GM20431 (cell line): Measurements from ENCODE around the gene XRN2.

ENCODE experiments used
- in situ Hi-C: fragments of 300-500 bp; cut with MseI, MboI; formaldehyde crosslinking; loops from one replicate; pipeline ENCODE4 v1.15.0; 2020; ENCODE audit warnings: low sequenced_read_pairs; ENCODE audit not compliant: unreplicated experiment

The XRN2 gene

GRCh38 chr20:21378259-21378658 lies 75.1 kb downstream of the XRN2 start:
- in situ Hi-C loops, result no loop called here

DNA sequence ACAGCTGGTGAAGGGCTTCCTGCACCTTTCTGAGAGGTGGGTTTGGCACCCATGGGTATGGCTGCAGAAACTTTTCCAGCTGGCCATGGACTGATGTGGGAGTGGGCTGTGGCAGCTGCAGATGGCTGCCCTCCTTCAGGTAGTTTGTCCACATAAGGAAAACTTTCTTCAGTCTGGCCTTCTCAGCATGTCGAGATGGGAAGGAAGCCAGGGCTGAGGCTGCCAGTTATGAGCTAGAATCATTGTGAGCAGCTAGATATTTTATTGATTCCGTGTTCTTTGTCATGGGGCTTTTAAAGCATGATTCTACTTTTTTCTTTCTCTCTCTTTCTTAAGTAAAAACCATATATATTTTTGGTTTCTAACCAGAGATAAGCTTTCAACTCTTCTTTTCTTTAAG lies 77.6 kb downstream of the XRN2 start:
- in situ Hi-C loops, result no loop called here

- in situ Hi-C loops, result no loop called here
Measured at GRCh38 chr20:21381619-21382018, 78.5 kb downstream of the XRN2 start.

DNA sequence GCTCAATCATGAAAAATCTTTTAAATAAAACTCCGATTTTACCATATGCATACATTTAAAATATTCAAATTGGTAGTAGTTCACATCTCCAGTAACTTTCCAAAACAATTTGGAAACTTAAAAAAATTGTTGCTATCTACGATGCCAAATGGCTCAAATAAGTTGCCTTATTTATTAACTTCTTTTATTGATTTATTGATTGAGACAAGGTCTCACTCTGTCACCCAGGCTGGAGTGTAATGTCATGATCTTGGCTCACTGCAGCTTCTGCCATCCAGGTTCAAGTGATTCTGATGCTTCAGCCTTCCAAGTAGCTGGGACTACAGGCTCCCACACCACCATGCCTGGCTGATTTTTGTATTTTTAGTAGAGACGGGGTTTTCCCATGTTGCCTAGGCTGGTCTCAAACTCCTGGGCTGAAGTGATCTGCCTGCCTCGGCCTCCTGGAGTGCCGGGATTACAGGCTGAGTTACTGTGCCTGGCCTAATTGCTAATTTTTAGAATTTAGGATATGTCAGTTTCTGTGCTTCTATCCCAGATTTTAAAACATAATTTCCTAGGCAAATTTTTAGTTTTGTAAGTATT lies 81.3 kb downstream of the XRN2 start:
- in situ Hi-C loops, result no loop called here

GRCh38 chr20:21386111-21386510 lies 83.0 kb downstream of the XRN2 start:
- in situ Hi-C loops, result no loop called here

DNA sequence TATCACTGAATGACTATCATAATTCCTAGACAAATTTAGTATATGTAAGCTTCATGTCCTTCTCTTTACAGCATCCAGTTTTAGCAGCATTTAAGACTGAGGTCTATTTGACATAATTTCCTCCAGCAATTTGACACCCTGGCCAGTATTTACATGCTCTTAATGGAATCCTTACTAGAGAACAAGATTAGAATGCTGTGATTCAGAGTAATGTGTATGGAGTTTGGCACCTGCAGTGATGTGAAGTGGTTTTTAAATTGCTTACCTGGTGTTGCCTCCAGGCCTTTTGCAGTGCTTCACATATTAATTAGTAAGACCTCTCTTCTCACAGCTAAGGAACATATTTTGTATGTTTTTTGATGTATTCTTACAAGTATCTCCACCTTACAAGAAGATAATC lies 84.4 kb downstream of the XRN2 start:
- in situ Hi-C loops, result no loop called here

GRCh38 chr20:21388566-21388965 lies 85.4 kb downstream of the XRN2 start:
- in situ Hi-C loops, result no loop called here

DNA sequence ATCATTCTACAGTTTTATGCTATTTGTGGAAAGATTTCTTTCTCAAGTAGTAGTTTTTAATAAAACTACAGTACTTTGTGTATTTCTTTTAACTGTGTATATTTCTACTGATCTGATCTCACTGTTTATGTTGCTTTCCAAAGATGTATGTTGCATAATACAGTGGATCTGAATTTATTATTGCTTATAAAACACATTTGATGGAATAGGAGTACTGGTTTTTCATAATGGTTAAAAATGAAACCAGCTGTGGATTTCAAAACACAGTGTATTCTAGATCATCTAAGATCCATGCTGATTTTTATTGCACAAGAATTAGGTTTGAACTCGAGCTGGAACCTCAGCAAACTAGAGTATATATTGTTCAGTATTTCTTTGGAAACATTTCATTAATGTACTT lies 86.2 kb downstream of the XRN2 start:
- in situ Hi-C loops, result no loop called here

DNA sequence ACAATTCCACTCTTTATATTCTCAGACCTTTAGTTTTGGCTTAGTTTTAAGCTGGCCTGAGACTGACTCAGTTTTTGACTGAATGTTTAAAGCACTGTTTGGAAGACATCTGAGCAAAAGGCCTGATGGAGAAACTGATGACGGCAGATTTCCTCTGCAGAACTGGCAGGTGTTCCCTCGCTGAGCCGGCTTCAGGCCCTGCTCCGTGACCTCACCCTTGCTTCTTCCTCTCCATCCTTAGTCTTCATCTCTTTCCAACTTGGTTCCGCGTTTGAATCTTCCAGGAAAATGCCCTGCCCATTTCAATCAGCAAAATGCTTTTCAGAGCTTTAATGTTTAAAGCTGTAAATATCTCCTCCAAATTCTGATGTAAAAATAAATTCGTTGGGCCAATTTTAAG lies 87.6 kb downstream of the XRN2 start:
- in situ Hi-C loops, result no loop called here

GRCh38 chr20:21391185-21391971 lies 88.2 kb downstream of the XRN2 start:
- in situ Hi-C loops, result no loop called here

- in situ Hi-C loops, result no loop called here
Measured at GRCh38 chr20:21391972-21392352, 88.8 kb downstream of the XRN2 start.

DNA sequence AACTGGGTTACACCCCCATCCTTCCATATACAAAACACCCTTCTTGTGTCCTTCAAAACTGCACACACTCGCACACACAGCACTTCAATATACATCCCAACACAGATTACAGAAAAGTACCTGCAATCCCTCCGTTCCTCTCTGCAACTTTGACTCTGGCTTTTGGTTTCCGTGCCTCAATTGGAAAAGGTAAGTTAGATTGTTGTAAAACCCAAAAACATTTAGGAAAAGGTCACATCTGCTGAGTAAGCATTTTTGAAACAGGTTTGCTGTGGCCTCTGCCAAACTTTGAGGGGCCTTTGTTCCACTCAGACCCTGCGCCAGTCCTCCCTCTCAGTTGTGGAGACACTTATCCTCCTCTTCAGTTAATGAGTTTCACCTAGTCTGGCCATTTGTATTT lies 90.0 kb downstream of the XRN2 start:
- in situ Hi-C loops, result no loop called here

DNA sequence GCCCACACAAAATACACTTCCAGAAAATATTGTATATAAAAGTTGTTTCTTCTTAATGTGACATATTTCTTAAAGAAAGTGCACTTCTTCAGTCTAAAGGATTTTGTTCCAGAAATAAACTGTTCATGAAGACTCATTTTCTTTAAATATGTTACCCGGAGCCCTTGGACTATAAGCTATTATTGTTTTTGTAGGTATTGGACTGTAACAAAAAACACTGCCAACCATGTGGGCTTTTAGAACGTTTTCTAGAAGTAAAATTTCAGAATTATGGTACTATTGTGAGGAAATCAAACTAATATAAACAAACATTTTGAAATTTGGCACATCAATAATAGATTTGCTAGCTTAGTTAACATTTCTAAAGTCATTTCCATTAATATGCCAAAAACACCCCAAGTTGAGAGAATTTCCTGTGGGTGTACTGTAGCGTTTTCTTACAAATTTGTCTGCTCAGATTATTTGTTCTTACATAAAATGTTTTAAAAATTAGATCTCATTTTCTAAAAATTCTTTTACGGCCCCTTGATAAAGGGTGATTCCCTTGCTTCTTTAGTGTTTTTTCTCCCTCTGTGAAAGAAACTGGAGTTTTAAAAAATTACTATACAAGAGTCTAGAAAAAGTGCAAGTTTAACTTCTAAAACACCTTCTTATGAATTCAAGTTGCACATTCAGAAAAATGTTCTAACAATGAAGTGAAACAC lies 90.8 kb downstream of the XRN2 start:
- in situ Hi-C loops, result no loop called here

- in situ Hi-C loops, result no loop called here
Measured at GRCh38 chr20:21394551-21394950, 91.4 kb downstream of the XRN2 start.

- in situ Hi-C loops, result no loop called here
Measured at GRCh38 chr20:21395051-21395665, 92.0 kb downstream of the XRN2 start.

DNA sequence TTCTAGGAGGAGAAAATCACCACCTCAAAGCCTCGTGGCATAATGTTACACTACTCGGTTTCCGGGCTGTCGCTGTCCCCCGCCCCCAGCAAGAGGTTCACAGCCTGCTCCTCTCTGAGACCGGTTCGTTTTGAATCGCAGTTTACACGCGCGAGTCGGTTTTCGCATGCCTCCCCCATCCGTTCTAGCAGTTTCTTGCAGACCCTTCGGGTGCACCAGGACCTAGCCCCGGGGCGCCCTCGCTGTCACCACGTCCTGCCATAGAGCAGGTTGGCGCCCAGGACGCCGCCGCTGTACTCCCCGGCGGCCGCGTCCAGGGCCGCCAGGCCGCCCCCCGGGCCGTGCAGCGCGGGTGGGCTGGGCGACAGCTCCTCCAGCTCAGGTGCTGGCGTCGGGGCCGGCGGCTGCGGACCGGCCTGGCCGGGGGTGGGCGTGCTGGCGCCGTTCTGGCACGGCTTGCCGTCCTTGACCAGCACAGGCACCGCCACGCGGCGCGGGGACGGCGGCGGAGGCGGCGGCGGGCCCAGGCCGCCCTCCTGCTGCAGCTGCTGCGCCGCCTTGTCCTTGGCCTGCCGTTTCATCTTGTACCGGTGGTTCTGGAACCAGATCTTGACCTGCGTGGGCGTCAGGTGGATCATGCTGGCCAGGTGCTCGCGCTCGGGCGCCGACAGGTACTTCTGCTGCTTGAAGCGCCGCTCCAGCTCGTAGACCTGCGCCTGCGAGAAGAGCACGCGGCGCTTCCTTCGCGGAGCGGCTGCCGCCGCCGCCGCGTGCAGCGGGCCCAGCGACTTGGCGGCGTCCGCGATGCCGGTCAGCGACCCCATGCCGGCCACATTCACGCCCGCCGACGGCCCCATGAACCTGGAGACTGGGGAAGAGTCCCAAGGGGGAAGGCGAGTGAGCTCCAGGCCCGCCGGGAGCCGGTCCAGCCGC lies 92.8 kb downstream of the XRN2 start:
- in situ Hi-C loops, result no loop called here

DNA sequence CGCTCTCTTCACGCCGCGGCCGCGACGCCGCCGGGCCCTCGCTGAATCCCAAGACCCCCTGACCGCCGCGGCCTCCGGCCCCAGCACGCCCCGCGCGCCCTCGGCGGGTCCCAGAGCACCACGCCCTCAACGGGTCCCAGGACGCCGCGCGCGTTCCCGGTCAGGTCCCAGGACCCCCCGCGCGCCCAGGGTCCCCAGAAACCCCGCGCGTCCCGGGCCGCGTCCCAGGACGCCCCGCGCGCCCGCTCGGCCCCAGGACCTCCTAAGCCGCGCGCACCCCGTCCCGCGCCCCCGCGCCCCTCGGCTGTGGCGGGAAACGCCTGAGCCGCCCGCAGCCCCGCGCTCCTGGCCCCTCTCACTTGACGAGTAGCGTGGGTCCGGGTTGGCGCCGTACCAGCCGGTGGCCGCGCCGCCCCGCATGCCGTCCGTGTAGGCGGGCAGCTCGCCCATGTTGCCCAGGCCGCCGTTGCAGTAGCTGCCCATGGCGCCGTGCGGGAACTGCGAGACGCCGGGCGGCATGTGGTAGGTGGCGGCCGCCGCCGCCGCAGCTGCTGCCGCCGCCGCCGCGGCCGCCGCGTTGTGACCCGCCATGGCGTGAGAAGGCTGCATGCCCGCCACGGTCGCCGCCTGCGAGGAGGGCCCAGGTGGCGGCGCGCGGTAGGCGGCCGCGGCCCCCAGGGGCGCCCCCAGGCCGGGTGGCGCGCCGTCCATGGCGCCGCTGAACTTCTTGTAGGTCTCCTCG lies 93.6 kb downstream of the XRN2 start:
- in situ Hi-C loops, result no loop called here

- in situ Hi-C loops, result no loop called here
Measured at GRCh38 chr20:21397341-21398108, 94.4 kb downstream of the XRN2 start, which contains the start of gene NKX2-4. TSS of gene NKX2-4 (minus strand) at chr20:21397526. CDS start at chr20:21397399, 127 bp downstream.
